ENCODE measurements around the gene LBHD1. TPM values are rescaled to one million over a fixed set of nuclear protein-coding genes. Genes with fewer than 3 reads are reported as not detected.
"Not testable (repeated sequence)": the region's sequence is repeated elsewhere in the genome, so short reads cannot be mapped to it uniquely, and the experiment has no call there.

LBHD1 gene
- total and polyA plus RNA-seq, 9 donors: 2.8 to 8.2 (median 6.2) TPM

GRCh38 chr11:62694455-62695167 is 22.5 kb upstream of the LBHD1 start:
- no peaks in the 10 kb centered on the region for H3K27me3 ChIP-seq (ENCODE audit: control insufficient read depth, insufficient read depth, low read length)
- 37% methylated on average over 13 of the region's 14 CpGs for WGBS (ENCODE audit: insufficient coverage)
- H3K36me3 ChIP-seq (ENCODE audit: control insufficient read depth, insufficient read depth, low read length): peaks cover 44% of the 10 kb centered on the region
- peak; percentile 89 for DNase-seq
- H3K9me3 ChIP-seq (replicated peaks; ENCODE audit: control insufficient read depth, low read depth, low read length): no peaks in the 10 kb centered on the region
- peaks cover 18% of the 10 kb centered on the region for H3K4me1 ChIP-seq (ENCODE audit: control insufficient read depth, insufficient read depth, low read length)
- no peak overlapping the region for H3K27ac ChIP-seq (ENCODE audit: low read length)
- no peak overlapping the region for H3K4me3 ChIP-seq (ENCODE audit: low read length)

DNA sequence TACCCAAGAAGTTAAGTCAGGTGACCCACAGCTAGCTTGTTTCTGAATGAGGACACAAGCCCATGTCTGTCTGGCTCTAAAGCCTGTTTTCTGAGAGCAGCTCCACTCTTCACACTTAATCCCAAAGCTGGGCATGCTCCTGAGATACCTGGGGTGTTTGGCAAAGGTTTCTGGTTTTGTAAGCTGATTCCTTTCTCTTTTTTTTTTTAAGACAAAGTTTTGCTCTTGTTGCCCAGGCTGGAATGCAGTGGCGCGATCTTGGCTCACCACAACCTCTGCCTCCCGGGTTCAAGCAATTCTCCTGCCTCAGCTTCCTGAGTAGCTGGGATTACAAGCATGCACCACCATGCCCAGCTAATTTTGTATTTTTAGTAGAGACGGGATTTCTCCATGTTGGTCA is 21.6 kb upstream of the LBHD1 start:
- WGBS (ENCODE audit: insufficient coverage): no CpG with 5 or more reads among the region's 4 CpGs
- H3K27ac ChIP-seq (ENCODE audit: low read length): not testable (repeated sequence)
- peaks cover 44% of the 10 kb centered on the region for H3K36me3 ChIP-seq (ENCODE audit: control insufficient read depth, insufficient read depth, low read length)

DNA sequence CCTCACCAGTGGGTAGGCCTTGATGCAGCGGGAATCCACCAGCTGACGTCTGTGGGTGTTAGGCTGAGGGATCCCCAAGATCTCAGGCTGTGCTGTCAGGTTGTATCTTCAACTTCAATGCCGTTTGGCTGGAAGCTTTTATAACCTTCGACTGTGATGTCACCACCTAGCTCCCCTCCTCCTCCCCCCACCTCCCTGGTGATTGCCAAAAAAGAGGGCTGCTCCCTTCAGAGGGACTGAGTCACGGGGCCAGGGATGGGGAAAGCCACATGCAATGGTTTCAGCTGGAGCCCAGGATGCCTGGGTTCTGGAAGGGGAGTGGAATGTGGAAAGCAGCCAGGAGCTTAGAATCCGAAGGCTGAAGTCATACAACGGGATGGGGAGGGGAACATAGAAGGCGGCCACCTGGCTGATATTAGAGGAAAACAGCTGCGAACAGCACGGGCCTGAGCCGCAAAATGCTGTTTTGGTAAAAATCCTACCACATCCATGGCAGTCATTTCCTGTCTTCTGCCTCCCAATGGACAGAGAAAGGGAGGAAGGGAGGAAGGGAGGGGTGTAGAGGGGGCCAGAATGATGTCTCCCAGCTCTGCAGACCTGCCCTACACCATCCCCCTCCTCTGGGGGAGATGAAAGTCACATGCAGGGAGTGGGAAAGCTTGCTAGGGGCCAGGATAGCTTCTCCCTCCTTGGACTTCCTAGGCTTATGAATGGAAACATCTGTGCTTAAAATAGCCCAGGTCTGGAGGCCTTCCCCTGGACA is 17.5 kb upstream of the LBHD1 start, which contains the start of gene LRRN4CL:
Gene LRRN4CL (minus strand): TSS at position 110 of the 763 bp plus-strand sequence. CDS start 1,022 bp downstream, outside the sequence.
- peak; percentile 97 for DNase-seq
- 8% methylated on average over 2 of the region's 11 CpGs for WGBS (ENCODE audit: insufficient coverage)
- Histone ChIP-seq H3K4me1 (ENCODE audit: control insufficient read depth, insufficient read depth, low read length) (peaks cover 36% of the 10 kb centered on the region), H3K4me3 (ENCODE audit: low read length) (peak within 1 kb of the TSS; percentile 46), H3K9me3 (replicated peaks; ENCODE audit: control insufficient read depth, low read depth, low read length) (no peaks in the 10 kb centered on the region), H3K27me3 (ENCODE audit: control insufficient read depth, insufficient read depth, low read length) (peaks cover 7% of the 10 kb centered on the region), H3K36me3 (ENCODE audit: control insufficient read depth, insufficient read depth, low read length) (peaks cover 38% of the 10 kb centered on the region), H3K27ac (ENCODE audit: low read length) (peak within 1 kb of the TSS; percentile 96)

More for the DNA sequence above, 21.6 kb upstream of the LBHD1 start:
- H3K9me3 ChIP-seq (replicated peaks; ENCODE audit: control insufficient read depth, low read depth, low read length); H3K27me3 ChIP-seq (ENCODE audit: control insufficient read depth, insufficient read depth, low read length); H3K4me3 ChIP-seq (ENCODE audit: low read length); DNase-seq: not testable (repeated sequence)
- H3K4me1 ChIP-seq (ENCODE audit: control insufficient read depth, insufficient read depth, low read length): peaks cover 28% of the 10 kb centered on the region

- WGBS (ENCODE audit: insufficient coverage): no CpG with 5 or more reads among the region's 1 CpG
- Histone ChIP-seq H3K4me1 (ENCODE audit: control insufficient read depth, insufficient read depth, low read length) (peaks cover 36% of the 10 kb centered on the region), H3K4me3 (ENCODE audit: low read length) (peak overlapping the region; percentile 46), H3K27ac (ENCODE audit: low read length) (peak overlapping the region; percentile 96), H3K27me3 (ENCODE audit: control insufficient read depth, insufficient read depth, low read length) (peaks cover 7% of the 10 kb centered on the region), H3K36me3 (ENCODE audit: control insufficient read depth, insufficient read depth, low read length) (peaks cover 30% of the 10 kb centered on the region), H3K9me3 (replicated peaks; ENCODE audit: control insufficient read depth, low read depth, low read length) (no peaks in the 10 kb centered on the region)
- DNase-seq: no peak
Observed at GRCh38 chr11:62688491-62688890, 16.4 kb upstream of the LBHD1 start.

- Histone ChIP-seq H3K27me3 (ENCODE audit: control insufficient read depth, insufficient read depth, low read length) (peaks cover 7% of the 10 kb centered on the region), H3K9me3 (replicated peaks; ENCODE audit: control insufficient read depth, low read depth, low read length) (no peaks in the 10 kb centered on the region), H3K4me3 (ENCODE audit: low read length) (peak overlapping the region; percentile 46), H3K36me3 (ENCODE audit: control insufficient read depth, insufficient read depth, low read length) (peaks cover 24% of the 10 kb centered on the region), H3K27ac (ENCODE audit: low read length) (peak overlapping the region; percentile 96), H3K4me1 (ENCODE audit: control insufficient read depth, insufficient read depth, low read length) (peaks cover 36% of the 10 kb centered on the region)
- 19% methylated on average over 74 of the region's 74 CpGs for WGBS (ENCODE audit: insufficient coverage)
- no peak for DNase-seq
Observed at GRCh38 chr11:62687508-62688396, 15.7 kb upstream of the LBHD1 start.

DNA sequence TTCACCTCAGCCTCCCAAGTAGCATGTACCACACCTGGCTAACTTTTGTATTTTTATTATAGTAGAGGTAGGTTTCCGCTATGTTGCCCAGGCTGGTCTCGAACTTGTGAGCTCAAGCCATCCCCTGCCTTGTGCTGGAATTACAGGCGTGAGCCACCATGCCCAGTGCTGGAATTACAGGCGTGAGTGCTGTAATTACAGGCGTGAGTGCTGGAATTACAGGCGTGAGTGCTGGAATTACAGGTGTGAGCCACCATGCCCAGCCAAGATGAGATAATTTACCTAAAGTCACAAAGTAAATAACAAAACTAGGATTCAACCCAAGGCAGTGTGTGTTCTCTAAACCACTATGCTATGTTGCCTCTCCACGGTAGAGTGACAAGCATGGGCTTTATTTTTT is 10.5 kb upstream of the LBHD1 start:
- Histone ChIP-seq H3K36me3 (ENCODE audit: control insufficient read depth, insufficient read depth, low read length) (peaks cover 4% of the 10 kb centered on the region), H3K9me3 (replicated peaks; ENCODE audit: control insufficient read depth, low read depth, low read length) (no peaks in the 10 kb centered on the region), H3K4me1 (ENCODE audit: control insufficient read depth, insufficient read depth, low read length) (peaks cover 15% of the 10 kb centered on the region), H3K4me3 (ENCODE audit: low read length) (no peak overlapping the region), H3K27ac (ENCODE audit: low read length) (no peak overlapping the region), H3K27me3 (ENCODE audit: control insufficient read depth, insufficient read depth, low read length) (peaks cover 2% of the 10 kb centered on the region)
- WGBS (ENCODE audit: insufficient coverage): 91% methylated on average over 3 of the region's 7 CpGs
- DNase-seq: no peak

DNA sequence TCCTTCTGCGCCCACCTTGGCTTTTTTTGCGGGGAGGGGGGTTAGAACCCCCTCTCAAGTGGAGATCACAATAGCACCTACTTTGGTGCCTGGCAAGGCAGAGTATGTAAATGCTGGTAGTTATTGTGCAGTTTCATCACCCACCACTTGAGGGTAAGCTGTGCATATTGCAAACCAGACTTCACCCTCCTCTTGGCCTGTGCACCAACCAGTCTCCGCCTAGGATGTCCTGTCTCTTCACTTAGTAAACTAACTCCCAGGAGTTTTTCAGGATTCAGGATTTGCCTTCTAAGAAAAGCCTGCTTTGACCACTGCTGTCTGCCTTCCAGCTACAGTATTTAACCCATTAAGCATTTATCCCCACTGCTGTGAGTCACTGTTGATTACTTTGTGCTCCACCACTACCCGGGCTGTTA is 8.8 kb upstream of the LBHD1 start:
- no peaks in the 10 kb centered on the region for H3K27me3 ChIP-seq (ENCODE audit: control insufficient read depth, insufficient read depth, low read length)
- no peak overlapping the region for H3K4me3 ChIP-seq (ENCODE audit: low read length)
- peaks cover 17% of the 10 kb centered on the region for H3K4me1 ChIP-seq (ENCODE audit: control insufficient read depth, insufficient read depth, low read length)
- H3K9me3 ChIP-seq (replicated peaks; ENCODE audit: control insufficient read depth, low read depth, low read length): no peaks in the 10 kb centered on the region
- peak; percentile 87 for DNase-seq
- peak overlapping the region; percentile 51 for H3K27ac ChIP-seq (ENCODE audit: low read length)
- peaks cover 19% of the 10 kb centered on the region for H3K36me3 ChIP-seq (ENCODE audit: control insufficient read depth, insufficient read depth, low read length)
- WGBS (ENCODE audit: insufficient coverage): 0% methylated on average over 1 of the region's 4 CpGs

- Histone ChIP-seq H3K27ac (ENCODE audit: low read length) (peak within 1 kb of the TSS; percentile 86), H3K27me3 (ENCODE audit: control insufficient read depth, insufficient read depth, low read length) (no peaks in the 10 kb centered on the region), H3K4me1 (ENCODE audit: control insufficient read depth, insufficient read depth, low read length) (peaks cover 17% of the 10 kb centered on the region), H3K9me3 (replicated peaks; ENCODE audit: control insufficient read depth, low read depth, low read length) (no peaks in the 10 kb centered on the region), H3K36me3 (ENCODE audit: control insufficient read depth, insufficient read depth, low read length) (peaks cover 22% of the 10 kb centered on the region), H3K4me3 (ENCODE audit: low read length) (peak within 1 kb of the TSS; percentile 96)
- peak; percentile 97 for DNase-seq
- WGBS (ENCODE audit: insufficient coverage): under 1% methylated on average over 42 of the region's 55 CpGs
Observed at GRCh38 chr11:62678770-62679696, 7.0 kb upstream of the LBHD1 start, which contains the start of gene UBXN1. Gene UBXN1 (minus strand): TSS chr11:62679073. CDS start chr11:62678923, 150 bp downstream.

DNA sequence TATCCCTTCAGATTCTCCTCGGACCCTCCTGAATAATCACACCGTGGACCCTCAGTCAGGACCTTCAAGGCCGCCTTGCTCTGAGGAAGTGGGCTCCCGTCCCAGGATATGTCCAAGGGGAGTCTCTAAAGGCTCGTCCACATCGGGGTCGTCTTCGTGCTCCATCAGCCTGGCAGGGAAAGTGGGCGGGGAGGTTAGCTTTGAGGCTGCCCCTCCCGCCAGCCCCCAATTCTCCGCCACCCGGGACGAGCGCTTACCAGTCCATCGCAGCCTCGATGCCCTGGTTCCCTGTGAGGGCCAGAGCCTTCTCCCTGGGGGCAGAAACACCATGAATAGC is 6.3 kb upstream of the LBHD1 start:
- Histone ChIP-seq H3K4me3 (ENCODE audit: low read length) (peak overlapping the region; percentile 96), H3K27ac (ENCODE audit: low read length) (peak overlapping the region; percentile 86), H3K4me1 (ENCODE audit: control insufficient read depth, insufficient read depth, low read length) (peaks cover 17% of the 10 kb centered on the region), H3K27me3 (ENCODE audit: control insufficient read depth, insufficient read depth, low read length) (no peaks in the 10 kb centered on the region), H3K36me3 (ENCODE audit: control insufficient read depth, insufficient read depth, low read length) (peaks cover 26% of the 10 kb centered on the region), H3K9me3 (replicated peaks; ENCODE audit: control insufficient read depth, low read depth, low read length) (no peaks in the 10 kb centered on the region)
- DNase-seq: no peak
- WGBS (ENCODE audit: insufficient coverage): 4% methylated on average over 9 of the region's 16 CpGs
